Activated CD8-positive, alpha-beta memory T cell treated with anti-CD3 and anti-CD28 coated beads, Interleukin-2, amount 10 ng/mL, durations not matched to agents 7 days and 5 days (primary cell): ENCODE measurements around the gene COL18A1. TPM values are rescaled to one million over a fixed set of nuclear protein-coding genes. Genes with fewer than 3 reads are reported as not detected.

Experiments
- ATAC-seq: fragments of 150-1000 bp; cut with Tn5 transposase; one replicate; pipeline ENCODE4 v1.10.0; 2021; ENCODE audit warnings: moderate library complexity
- CTCF ChIA-PET: fragments of 350-600 bp; sonication (Branson Sonifier 250); formaldehyde crosslinking; loops from one replicate; lab custom pipeline; 2021; ENCODE audit warnings: antibody characterized with exemption; lab: Charles Lee
- DNase-seq: peaks from one replicate; pipeline ENCODE4 v3.0.0-alpha.2; 2020
- H3K27ac Mint-ChIP-seq: one replicate; pipeline ENCODE4 v1.8.0; 2021; ENCODE audit warnings: mild to moderate bottlenecking, mixed read lengths
- H3K27me3 Mint-ChIP-seq: one replicate; pipeline ENCODE4 v1.8.0; 2021; ENCODE audit warnings: mixed read lengths
- H3K36me3 Mint-ChIP-seq: one replicate; pipeline ENCODE4 v1.8.0; 2021; ENCODE audit warnings: mild to moderate bottlenecking, mixed read lengths
- H3K4me1 Mint-ChIP-seq: one replicate; pipeline ENCODE4 v1.8.0; 2021; ENCODE audit warnings: mixed read lengths
- H3K4me3 Mint-ChIP-seq: one replicate; pipeline ENCODE4 v1.8.0; 2021; ENCODE audit warnings: mild to moderate bottlenecking, moderate library complexity, mixed read lengths
- H3K9me3 Mint-ChIP-seq: one replicate; pipeline ENCODE4 v1.8.0; 2022; ENCODE audit warnings: low read depth, mixed read lengths
- total RNA-seq, 2 experiments: library from RNA; stranded (reverse); gene quantifications; one replicate each; pipeline ENCODE4 v1.2.3, GENCODE V29; 2021

The COL18A1 gene
- total RNA-seq, 2 experiments from 2014 or later, result 5.2 to 7.3 TPM

DNA sequence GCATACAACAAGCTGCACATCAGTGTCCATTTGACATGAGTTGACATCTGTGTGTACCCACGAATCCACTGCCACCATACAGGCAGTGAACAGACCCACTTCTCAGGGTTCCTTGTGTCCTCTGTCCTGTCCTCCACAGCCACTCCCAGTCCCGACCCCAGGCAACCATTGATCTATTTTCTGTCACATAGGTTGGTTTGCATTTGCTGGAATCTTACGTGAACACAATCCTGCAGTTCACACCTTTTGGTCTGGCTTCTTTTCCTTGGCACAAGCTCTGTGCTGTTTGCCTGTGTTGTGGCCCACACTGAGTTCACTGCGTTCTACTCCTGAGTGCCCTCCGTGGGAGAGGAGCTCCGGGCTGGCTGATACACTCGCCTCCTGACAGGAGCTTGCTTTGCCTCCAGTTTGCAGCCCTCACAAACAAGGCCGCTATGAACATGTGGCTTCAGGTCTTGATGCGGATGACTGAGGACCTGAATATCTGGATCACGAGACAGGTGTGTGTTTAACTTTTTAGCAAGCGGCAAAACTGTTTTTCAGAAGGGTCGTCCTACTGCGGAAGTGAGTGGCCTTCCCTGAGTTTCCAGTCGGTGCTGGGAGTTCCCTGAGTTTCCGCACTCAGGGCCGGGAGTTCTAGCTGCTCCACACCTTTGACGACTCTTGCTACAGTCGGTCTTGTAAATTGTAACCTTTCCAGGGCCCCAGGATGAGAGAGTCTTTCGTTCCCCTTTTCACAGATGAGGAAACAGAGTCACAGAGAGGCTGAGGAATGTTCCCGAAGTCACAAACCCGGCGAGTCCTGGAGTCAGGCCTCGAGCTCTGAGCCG, 13.0 kb upstream of the COL18A1 start:
- Mint-ChIP-seq H3K36me3 (no peaks in the 10 kb centered on the region), H3K9me3 (no peaks in the 10 kb centered on the region), H3K4me3 (no peak overlapping the region), H3K4me1 (no peaks in the 10 kb centered on the region), H3K27ac (no peak overlapping the region), H3K27me3 (peaks cover 16% of the 10 kb centered on the region)
- CTCF ChIA-PET, result no interaction called here
- ATAC-seq (no peak), DNase-seq (no peak)

DNA sequence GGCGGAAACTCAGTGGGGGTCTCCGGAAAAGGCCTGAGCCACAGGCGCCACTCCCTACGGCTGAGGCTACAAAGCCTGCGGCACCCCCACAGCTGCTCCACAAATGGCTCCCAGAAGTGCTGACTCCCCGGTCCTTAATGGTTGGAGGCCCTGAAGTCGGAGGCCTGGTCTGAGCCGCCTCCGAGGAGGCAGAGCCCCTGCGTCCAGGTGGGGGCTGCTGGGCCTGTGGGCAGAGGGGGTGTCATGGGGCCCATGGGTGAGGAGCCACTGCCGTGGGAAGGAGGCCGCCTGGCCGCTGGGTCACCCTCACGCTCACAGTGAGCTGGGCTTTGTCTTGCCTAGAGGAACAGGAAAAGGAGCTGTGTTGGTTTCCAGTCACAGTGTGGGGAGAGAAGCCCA, 12.4 kb upstream of the COL18A1 start:
- Mint-ChIP-seq H3K27ac (no peak overlapping the region), H3K4me3 (no peak overlapping the region), H3K36me3 (no peaks in the 10 kb centered on the region), H3K9me3 (no peaks in the 10 kb centered on the region), H3K4me1 (no peaks in the 10 kb centered on the region), H3K27me3 (peaks cover 22% of the 10 kb centered on the region)
- no peak for ATAC-seq
- no peak for DNase-seq
- CTCF ChIA-PET, result no interaction called here

DNA sequence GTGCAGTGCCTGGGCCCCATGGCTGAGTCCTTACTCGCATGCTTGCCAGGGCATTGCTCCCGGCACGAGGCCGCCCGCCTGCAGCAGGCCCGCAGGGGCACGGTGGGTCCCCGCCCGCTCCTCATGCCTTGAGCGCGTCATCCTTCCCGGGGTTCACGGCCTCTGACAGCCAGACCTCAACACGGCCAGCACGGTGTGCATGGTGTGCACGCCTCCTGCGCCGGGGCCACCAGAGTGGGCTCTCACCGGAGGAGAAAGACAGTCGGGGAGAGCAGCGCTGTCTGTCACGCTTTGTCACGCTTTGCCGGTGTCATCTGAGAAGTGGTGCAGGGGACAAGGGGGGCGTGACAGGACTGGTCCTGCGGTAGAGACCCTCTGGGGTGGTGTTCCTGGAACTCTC, 11.9 kb upstream of the COL18A1 start:
- DNase-seq, result no peak
- ATAC-seq, result no peak
- H3K36me3 Mint-ChIP-seq, result no peaks in the 10 kb centered on the region
- H3K27ac Mint-ChIP-seq, result no peak overlapping the region
- CTCF ChIA-PET, result no interaction called here
- peaks cover 25% of the 10 kb centered on the region for H3K27me3 Mint-ChIP-seq
- H3K4me1 Mint-ChIP-seq, result no peaks in the 10 kb centered on the region
- H3K4me3 Mint-ChIP-seq, result no peak overlapping the region
- no peaks in the 10 kb centered on the region for H3K9me3 Mint-ChIP-seq

DNA sequence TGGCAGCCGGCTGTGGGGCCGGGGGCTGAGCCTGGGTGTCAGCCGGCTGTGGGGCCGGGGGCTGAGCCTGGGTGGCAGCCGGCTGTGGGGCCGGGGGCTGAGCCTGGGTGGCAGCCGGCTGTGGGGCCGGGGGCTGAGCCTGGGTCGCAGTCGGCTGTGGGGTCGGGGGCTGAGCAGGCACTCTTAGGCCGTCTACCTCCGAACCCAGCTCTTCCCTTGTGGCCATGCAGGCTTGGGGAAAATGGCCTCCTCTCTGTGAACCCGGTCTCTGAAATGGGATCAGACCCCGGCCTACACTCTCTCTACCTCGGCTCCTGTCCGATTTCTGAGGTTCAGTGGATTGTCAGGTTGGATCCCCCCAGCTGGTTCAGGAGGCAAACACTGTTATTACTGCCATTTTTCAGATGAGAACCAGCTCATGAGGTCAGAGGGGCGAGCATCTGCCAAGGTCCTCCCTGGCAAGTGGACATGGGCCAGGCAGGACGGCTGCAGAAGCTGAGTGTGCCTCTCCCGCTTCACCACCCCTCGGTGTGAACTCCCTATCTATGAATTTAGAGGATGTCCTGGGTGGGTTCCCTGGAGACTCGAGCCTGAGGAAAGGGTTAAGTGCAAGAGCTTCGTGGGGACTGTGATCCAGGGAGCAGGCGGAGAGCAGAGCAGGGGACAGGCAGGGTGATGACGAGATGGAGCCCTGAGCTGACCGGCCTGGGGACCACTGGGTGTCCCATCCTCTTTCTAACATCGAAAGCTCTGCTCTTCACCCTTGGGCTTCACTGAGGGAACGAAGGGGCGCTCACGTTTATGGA, 10.9 kb upstream of the COL18A1 start:
- H3K27ac Mint-ChIP-seq, result no peak overlapping the region
- CTCF ChIA-PET, result no interaction called here
- no peak for ATAC-seq
- no peak overlapping the region for H3K4me3 Mint-ChIP-seq
- no peaks in the 10 kb centered on the region for H3K9me3 Mint-ChIP-seq
- H3K36me3 Mint-ChIP-seq, result no peaks in the 10 kb centered on the region
- no peak for DNase-seq
- H3K4me1 Mint-ChIP-seq, result no peaks in the 10 kb centered on the region
- H3K27me3 Mint-ChIP-seq, result peaks cover 27% of the 10 kb centered on the region

DNA sequence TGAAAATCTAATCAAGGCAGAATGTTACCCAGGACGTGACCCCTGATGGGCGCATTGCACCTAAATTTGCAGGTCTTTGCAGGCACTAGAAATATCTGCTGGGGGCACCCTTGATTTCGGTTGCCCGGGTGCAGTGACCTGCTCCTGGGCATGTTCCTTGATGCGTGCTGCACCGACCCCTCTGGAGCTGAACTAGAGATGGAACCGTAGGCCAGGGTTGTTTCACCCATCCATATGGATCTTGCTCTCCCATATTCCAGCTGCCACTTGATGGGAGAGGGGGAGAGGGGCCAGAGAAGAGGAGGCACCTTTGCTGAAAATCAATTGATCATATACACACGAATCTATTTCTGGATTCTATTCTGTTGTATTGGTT, 8.4 kb upstream of the COL18A1 start:
- Mint-ChIP-seq H3K27me3 (peaks cover 45% of the 10 kb centered on the region), H3K4me3 (no peak overlapping the region), H3K36me3 (no peaks in the 10 kb centered on the region), H3K9me3 (no peaks in the 10 kb centered on the region), H3K27ac (no peak overlapping the region), H3K4me1 (no peaks in the 10 kb centered on the region)
- DNase-seq (no peak), ATAC-seq (no peak)
- CTCF ChIA-PET, result no interaction called here

DNA sequence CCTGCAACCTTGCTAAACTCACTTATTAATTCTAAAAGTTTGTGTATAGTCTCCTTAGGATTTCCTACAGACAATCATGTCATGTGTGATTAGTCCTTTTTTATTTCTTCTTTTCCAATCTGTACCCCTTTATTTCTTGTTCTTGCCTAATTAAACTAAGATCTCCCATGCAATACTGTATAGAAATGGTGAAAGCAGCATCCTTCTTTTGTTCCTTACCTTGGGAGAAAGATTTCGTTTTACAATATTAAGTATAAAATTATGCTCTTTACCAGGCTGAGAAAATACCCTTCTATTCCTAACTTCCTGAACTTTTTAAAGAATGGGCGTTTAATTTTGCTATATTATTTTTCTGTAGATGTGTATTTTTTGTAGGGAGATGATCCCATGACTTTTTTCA, 7.6 kb upstream of the COL18A1 start:
- Mint-ChIP-seq H3K27me3 (peaks cover 53% of the 10 kb centered on the region), H3K36me3 (no peaks in the 10 kb centered on the region), H3K4me3 (no peak overlapping the region), H3K27ac (no peak overlapping the region), H3K9me3 (no peaks in the 10 kb centered on the region), H3K4me1 (no peaks in the 10 kb centered on the region)
- ATAC-seq, result no peak
- no peak for DNase-seq
- CTCF ChIA-PET, result interaction anchor here (0.8 kb wide), 1 partner anchor 105 kb away, joined by 3 read pairs; no protein-coding TSS in a partner anchor

DNA sequence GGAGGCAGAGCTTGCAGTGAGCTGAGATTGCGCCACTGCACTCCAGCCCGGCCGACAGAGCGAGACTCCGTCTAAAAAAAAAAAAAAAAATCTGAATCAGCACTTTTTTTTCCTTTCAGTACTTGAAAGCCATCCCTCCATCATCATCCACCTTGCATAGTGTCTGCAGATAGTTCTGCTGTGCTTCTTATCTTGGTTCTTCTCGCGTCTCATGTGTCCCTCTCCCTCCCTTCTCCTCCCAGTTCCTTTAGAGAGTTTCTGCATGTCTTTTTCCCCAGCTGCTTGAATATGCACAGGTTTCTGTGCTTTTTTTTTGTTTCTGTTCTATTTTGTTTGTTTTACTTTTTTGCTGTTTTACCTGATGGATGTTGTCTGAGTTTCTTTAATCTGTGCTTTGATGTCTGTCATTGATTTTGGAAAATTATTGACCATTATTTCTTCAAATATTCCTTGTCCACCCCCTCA, 3.9 kb upstream of the COL18A1 start:
- DNase-seq (no peak), ATAC-seq (no peak)
- H3K36me3 Mint-ChIP-seq, result peaks cover 2% of the 10 kb centered on the region
- peaks cover 65% of the 10 kb centered on the region for H3K27me3 Mint-ChIP-seq
- no peak overlapping the region for H3K4me3 Mint-ChIP-seq
- peaks cover 5% of the 10 kb centered on the region for H3K4me1 Mint-ChIP-seq
- CTCF ChIA-PET, result no interaction called here
- H3K9me3 Mint-ChIP-seq, result no peaks in the 10 kb centered on the region
- H3K27ac Mint-ChIP-seq, result no peak overlapping the region

DNA sequence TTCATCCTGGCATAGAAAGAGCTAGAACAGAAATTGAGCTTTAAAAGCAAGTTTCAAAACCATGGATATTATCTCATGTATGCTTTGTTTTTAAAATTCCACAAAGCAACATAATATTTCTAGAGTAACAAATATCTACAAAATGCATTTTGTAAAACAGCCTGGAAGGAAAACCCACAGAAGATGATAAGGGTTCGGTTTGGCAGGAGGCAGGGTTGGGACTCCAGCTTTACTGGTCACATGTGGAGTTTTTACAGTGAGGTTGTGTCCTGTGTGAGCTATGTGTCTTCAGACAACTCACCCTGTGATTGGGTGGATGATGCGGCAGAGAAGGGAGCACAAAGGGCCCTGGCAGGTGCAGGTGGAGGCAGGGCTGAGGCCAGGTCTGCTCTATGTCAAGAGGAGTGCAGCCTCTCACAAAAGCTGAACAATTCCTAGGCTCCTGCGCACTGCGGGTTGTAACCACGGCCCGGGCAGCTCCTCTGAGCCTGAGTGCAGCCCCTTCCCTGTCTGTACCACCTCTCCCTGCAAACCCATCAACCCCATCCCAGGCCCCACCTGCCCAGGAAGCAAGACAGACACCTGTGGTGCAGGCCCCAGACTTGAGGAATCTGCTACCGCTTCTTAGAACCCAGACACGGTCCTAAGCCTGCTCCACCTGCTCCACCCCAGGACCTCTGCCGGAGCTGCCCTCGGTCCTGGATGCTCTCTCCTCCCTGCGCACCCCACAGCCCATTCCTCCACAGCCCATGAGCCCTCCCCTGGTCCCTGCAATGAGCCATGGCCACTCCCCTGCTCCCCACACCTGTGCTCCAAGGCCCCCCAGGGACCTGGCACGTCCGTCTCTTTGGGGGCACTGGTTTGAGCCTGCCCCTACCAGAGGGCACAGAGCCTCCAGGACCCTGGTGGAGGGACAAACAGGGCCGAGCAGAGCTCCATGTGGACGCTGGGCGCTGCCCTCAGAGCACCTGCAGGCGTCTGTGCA, 2.8 kb upstream of the COL18A1 start:
- CTCF ChIA-PET, result interaction anchor here (0.8 kb wide), 1 partner anchor 571 kb away, joined by 4 read pairs; no protein-coding TSS in a partner anchor
- H3K4me1 Mint-ChIP-seq, result peaks cover 8% of the 10 kb centered on the region
- H3K4me3 Mint-ChIP-seq, result no peak overlapping the region
- peaks cover 2% of the 10 kb centered on the region for H3K36me3 Mint-ChIP-seq
- H3K27me3 Mint-ChIP-seq, result peaks cover 65% of the 10 kb centered on the region
- ATAC-seq, result no peak
- H3K9me3 Mint-ChIP-seq, result no peaks in the 10 kb centered on the region
- no peak for DNase-seq
- H3K27ac Mint-ChIP-seq, result no peak overlapping the region

DNA sequence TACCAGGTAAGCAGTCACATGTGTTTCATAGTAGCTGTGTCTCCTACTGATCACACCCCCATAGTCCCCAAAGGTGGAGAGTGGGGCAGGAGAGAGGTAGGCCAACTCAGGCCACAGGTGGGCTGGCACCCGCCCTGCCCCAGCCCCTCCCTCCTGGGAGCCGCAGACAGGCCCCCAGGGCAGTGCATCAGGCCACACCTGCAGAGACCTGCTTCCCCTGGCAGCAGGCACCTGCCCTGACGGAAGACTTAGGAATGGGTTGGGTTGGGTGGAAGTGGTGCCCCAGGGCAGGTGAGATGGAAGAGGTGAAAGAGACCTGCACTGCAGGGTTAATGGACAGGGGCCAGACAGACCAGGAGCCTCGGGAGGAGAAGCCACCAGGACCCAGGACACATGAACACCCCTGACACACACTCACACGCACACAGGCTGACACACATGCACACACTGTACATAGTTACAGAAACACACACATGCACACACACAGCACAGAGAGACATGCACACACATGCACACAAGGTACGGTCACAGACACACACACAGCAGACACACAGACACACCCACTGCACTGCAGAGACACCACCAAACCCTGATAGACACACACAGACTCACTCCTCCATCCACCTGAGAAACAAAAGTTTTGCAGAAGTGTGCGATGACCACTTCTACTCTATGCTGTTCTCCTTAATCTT, 1.7 kb upstream of the COL18A1 start:
- Mint-ChIP-seq H3K36me3 (peaks cover 2% of the 10 kb centered on the region), H3K27me3 (peaks cover 70% of the 10 kb centered on the region), H3K4me1 (peaks cover 8% of the 10 kb centered on the region), H3K4me3 (peak overlapping the region; percentile 4), H3K27ac (no peak overlapping the region), H3K9me3 (no peaks in the 10 kb centered on the region)
- ATAC-seq (no peak), DNase-seq (no peak)
- CTCF ChIA-PET, result no interaction called here

DNA sequence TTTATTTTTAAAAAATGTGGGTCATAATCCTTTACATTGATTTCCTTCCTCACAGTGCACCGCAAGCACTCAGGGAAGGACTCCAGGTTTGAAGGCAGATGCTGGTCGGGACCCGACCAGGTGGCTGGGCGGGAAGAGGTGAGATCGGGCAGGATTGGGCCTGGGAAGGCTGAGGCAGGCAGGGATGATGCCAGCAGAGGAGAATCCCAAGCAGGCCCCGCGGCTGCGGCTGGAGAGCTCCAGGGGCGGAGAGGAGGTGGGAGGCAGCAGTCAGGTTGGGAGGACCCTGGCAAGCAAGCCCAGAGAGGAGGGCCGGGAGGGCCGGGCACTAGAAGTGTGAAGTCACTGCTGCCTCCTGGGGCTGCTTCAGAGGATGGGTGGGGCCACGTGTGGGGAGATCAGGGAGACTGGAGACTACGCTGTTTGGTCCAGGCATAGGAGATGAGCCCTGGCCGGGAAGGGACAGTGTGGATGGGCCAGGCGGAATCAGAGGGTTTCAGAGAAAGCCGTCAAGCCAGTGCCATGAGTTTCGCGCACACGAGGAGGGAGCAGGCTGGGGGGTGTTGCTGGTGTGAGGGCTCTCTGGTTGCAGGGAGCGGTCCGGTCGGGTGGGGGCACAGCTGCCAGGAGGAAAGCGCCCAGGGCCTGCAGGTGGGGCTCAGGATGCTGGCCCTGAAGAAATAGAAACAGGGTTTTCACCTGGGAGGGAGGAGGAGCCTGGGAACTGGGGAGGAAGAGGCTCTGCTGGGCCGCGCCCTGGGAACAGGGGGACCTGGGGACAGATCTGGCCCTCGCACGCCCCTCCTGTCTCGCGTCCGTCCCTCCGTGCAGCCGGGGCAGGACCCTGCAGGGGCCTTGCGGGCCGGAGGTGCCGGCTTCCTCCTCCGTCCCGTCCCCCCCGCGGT, 888 bp upstream of the COL18A1 start:
- Mint-ChIP-seq H3K27me3 (peaks cover 69% of the 10 kb centered on the region), H3K4me3 (peak overlapping the region; percentile 16), H3K9me3 (no peaks in the 10 kb centered on the region), H3K36me3 (peaks cover 2% of the 10 kb centered on the region), H3K4me1 (peaks cover 8% of the 10 kb centered on the region), H3K27ac (no peak overlapping the region)
- DNase-seq (no peak), ATAC-seq (peak; percentile 13)
- CTCF ChIA-PET, result no interaction called here

DNA sequence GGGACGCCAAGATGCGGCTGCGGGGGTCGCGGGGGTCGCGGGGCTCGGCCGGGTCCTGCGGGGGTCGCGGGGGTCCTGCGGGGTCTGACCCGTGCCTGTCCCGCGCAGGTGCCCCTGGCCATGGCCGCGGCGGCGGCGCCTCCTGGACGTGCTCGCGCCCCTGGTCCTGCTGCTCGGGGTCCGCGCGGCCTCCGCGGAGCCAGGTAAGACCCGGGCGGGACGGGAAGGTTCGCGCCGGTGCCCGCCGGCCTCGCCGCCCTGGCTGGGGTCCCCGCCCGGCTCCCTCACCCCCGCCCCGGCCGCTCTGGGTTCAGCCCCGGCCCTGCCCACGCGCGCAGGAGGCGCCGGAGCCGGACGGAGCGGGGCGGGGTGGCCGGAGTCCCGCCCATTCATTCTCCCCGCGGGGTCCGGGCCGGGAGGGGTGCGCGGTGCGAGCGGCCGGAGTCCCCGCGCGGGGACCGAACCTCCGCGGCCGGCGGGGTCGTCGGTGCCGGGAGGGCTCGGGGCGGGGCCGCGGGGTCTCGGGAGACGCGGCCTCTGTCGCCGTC, 380 bp downstream of the COL18A1 start:
- Mint-ChIP-seq H3K27ac (no peak overlapping the region), H3K27me3 (peaks cover 60% of the 10 kb centered on the region), H3K9me3 (no peaks in the 10 kb centered on the region), H3K4me1 (peaks cover 8% of the 10 kb centered on the region), H3K36me3 (peaks cover 2% of the 10 kb centered on the region), H3K4me3 (no peak overlapping the region)
- CTCF ChIA-PET, result no interaction called here
- ATAC-seq (no peak), DNase-seq (no peak)
